Measurements from ENCODE around the gene MIPEP. TPM values are rescaled to one million over a fixed set of nuclear protein-coding genes. Genes with fewer than 3 reads are reported as not detected.

Gene MIPEP
- total and polyA plus RNA-seq, 2 donors = 13.2 to 22.7 TPM

DNA sequence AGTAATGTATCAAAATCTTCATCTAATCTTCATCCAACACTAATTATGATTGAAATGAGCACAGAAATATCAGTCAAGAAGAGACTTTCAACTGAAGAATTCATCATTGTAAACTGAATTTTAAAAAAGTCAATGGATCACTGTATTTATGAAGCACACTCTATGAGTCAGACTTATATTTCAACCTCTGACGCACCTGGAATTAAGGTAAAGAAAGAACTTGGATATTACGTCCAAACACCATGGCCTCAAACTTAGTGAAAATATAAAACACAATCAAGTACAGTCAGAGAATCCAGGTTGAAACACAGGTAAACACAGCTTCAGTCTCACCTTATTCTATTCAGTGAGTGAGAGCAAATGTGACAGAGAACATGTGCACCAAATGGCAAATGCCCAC lies 39.5 kb downstream of the MIPEP start:
- 99% methylated on average over 2 of the region's 2 CpGs for WGBS
- H3K4me1 ChIP-seq (ENCODE audit: control insufficient read depth in 2 of 2, insufficient read depth in 2 of 2, low read length in 2 of 2) = peaks cover 9 to 14% of the 10 kb centered on the region in 2 donors
- H3K36me3 ChIP-seq (ENCODE audit: control insufficient read depth in 2 of 2, insufficient read depth in 2 of 2, low read length in 1 of 2) = no peaks in the 10 kb centered on the region
- no peaks in the 10 kb centered on the region for H3K9me3 ChIP-seq (ENCODE audit: control insufficient read depth in 2 of 2, insufficient read depth in 1 of 2, low read length in 1 of 2)
- DNase-seq (ENCODE audit: low read depth in 6 of 9, low spot score in 9 of 9) = no peak
- no peak overlapping the region for H3K4me3 ChIP-seq (ENCODE audit: low read length in 2 of 2)
- no peak overlapping the region for H3K27ac ChIP-seq (ENCODE audit: low read depth in 1 of 2, low read length in 1 of 2)
- H3K27me3 ChIP-seq (ENCODE audit: control insufficient read depth in 2 of 2, insufficient read depth in 1 of 2, low read length in 1 of 2) = no peaks in the 10 kb centered on the region

DNA sequence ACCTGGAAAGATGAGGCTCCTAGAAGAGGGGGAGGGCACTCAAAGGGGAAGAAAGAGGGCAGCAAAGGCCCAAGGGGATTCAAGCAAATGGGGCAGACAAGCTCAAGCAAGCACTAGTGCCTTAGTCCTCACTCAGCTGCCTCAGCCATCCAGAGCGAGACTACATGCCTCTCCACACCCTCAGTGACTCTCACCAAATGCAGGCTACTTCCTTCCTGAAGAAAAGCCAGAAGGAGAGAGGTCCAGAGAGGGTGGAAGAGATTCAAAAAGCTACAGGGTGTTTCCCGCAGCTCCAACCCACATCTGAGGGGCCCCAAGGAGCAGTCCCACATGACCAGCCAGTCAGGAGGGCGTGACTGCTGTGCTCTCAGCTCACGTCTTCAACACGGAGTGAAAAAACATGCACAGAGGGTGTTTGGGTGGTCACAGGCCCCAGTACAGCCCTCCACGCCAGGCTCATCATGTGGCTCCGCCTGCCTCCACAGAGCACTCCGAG lies 40.5 kb downstream of the MIPEP start:
- Histone ChIP-seq H3K9me3 (ENCODE audit: control insufficient read depth in 2 of 2, insufficient read depth in 1 of 2, low read length in 1 of 2) (no peaks in the 10 kb centered on the region), H3K27me3 (ENCODE audit: control insufficient read depth in 2 of 2, insufficient read depth in 1 of 2, low read length in 1 of 2) (no peaks in the 10 kb centered on the region), H3K4me3 (ENCODE audit: low read length in 2 of 2) (no peak overlapping the region), H3K36me3 (ENCODE audit: control insufficient read depth in 2 of 2, insufficient read depth in 2 of 2, low read length in 1 of 2) (no peaks in the 10 kb centered on the region), H3K4me1 (ENCODE audit: control insufficient read depth in 2 of 2, insufficient read depth in 2 of 2, low read length in 2 of 2) (peaks cover 13 to 20% of the 10 kb centered on the region in 2 donors), H3K27ac (ENCODE audit: low read depth in 1 of 2, low read length in 1 of 2) (no peak overlapping the region)
- WGBS = 70% methylated on average over 8 of the region's 8 CpGs
- peak in 1 of 9 donors; percentile 19 for DNase-seq (ENCODE audit: low read depth in 6 of 9, low spot score in 9 of 9)

DNA sequence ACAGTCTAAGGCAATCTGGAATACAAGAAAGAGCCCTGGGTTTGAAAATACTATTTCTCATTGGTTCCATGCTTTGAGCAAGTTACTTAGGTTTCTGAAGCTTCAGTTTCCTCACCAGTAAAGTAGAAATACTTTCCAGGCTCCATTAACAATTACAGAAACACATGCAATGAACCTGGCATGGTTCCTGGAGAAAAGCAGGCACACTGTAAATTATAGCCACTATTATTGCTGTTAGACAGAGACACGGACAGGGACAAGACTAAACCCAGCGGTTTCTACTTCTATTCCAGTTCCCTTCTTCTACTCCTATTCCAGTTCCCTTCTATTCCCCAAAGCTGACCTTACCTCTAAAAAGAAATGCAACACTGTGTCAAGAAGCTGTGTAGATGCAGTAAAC lies 41.2 kb downstream of the MIPEP start:
- 98% methylated on average over 2 of the region's 2 CpGs for WGBS
- no peak for DNase-seq (ENCODE audit: low read depth in 6 of 9, low spot score in 9 of 9)

GRCh38 chr13:23847497-23847896 lies 41.7 kb downstream of the MIPEP start:
- Histone ChIP-seq H3K27ac (ENCODE audit: low read depth in 1 of 2, low read length in 1 of 2) (no peak overlapping the region), H3K36me3 (ENCODE audit: control insufficient read depth in 2 of 2, insufficient read depth in 2 of 2, low read length in 1 of 2) (no peaks in the 10 kb centered on the region), H3K4me1 (ENCODE audit: control insufficient read depth in 2 of 2, insufficient read depth in 2 of 2, low read length in 2 of 2) (peaks cover 13 to 20% of the 10 kb centered on the region in 2 donors), H3K27me3 (ENCODE audit: control insufficient read depth in 2 of 2, insufficient read depth in 1 of 2, low read length in 1 of 2) (no peaks in the 10 kb centered on the region), H3K9me3 (ENCODE audit: control insufficient read depth in 2 of 2, insufficient read depth in 1 of 2, low read length in 1 of 2) (no peaks in the 10 kb centered on the region), H3K4me3 (ENCODE audit: low read length in 2 of 2) (no peak overlapping the region)
- 89% methylated on average over 2 of the region's 2 CpGs for WGBS
- no peak for DNase-seq (ENCODE audit: low read depth in 6 of 9, low spot score in 9 of 9)

More for the DNA sequence above, 41.2 kb downstream of the MIPEP start:
- Histone ChIP-seq H3K4me3 (ENCODE audit: low read length in 2 of 2) (no peak overlapping the region), H3K4me1 (ENCODE audit: control insufficient read depth in 2 of 2, insufficient read depth in 2 of 2, low read length in 2 of 2) (peaks cover 13 to 20% of the 10 kb centered on the region in 2 donors), H3K27ac (ENCODE audit: low read depth in 1 of 2, low read length in 1 of 2) (no peak overlapping the region), H3K36me3 (ENCODE audit: control insufficient read depth in 2 of 2, insufficient read depth in 2 of 2, low read length in 1 of 2) (no peaks in the 10 kb centered on the region), H3K27me3 (ENCODE audit: control insufficient read depth in 2 of 2, insufficient read depth in 1 of 2, low read length in 1 of 2) (no peaks in the 10 kb centered on the region), H3K9me3 (ENCODE audit: control insufficient read depth in 2 of 2, insufficient read depth in 1 of 2, low read length in 1 of 2) (no peaks in the 10 kb centered on the region)

DNA sequence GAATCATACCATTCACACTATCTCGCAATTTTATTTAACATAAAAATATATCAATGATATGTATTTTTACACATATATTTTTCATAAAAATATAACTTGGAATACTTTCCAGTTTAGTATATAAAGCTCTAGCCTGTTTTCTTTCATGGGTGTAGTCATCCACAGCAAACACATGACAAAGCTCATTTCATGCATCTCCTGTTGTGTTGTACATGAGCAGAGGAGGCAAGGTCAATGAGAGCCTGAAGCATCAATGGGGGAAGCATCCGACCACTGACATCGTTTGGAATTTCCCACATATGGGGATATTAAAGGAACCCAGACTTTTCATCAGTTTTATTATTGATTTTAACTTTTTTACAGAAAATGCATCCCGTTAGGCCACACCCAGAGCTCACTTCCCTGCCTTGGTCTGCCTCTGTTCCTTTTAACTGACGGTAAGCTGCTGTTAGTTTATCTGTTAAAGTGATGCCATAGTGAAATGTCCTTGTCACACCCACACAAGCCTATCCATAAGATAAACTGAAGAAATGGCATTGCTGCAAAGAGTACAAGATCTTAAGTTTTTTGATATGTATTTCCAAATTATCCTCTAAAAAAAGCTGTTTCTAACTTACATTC lies 44.0 kb downstream of the MIPEP start:
- 95% methylated on average over 5 of the region's 5 CpGs for WGBS

GRCh38 chr13:23844132-23844531 lies 45.1 kb downstream of the MIPEP start:
- 68% methylated on average over 2 of the region's 2 CpGs for WGBS
- Histone ChIP-seq H3K4me3 (ENCODE audit: low read length in 2 of 2) (no peak overlapping the region), H3K4me1 (ENCODE audit: control insufficient read depth in 2 of 2, insufficient read depth in 2 of 2, low read length in 2 of 2) (peaks cover 13 to 19% of the 10 kb centered on the region in 2 donors), H3K27me3 (ENCODE audit: control insufficient read depth in 2 of 2, insufficient read depth in 1 of 2, low read length in 1 of 2) (no peaks in the 10 kb centered on the region), H3K36me3 (ENCODE audit: control insufficient read depth in 2 of 2, insufficient read depth in 2 of 2, low read length in 1 of 2) (no peaks in the 10 kb centered on the region), H3K27ac (ENCODE audit: low read depth in 1 of 2, low read length in 1 of 2) (no peak overlapping the region), H3K9me3 (ENCODE audit: control insufficient read depth in 2 of 2, insufficient read depth in 1 of 2, low read length in 1 of 2) (no peaks in the 10 kb centered on the region)
- peak in 1 of 9 donors; percentile 40 for DNase-seq (ENCODE audit: low read depth in 6 of 9, low spot score in 9 of 9)

More for the DNA sequence above, 44.0 kb downstream of the MIPEP start:
- H3K36me3 ChIP-seq (ENCODE audit: control insufficient read depth in 2 of 2, insufficient read depth in 2 of 2, low read length in 1 of 2) = no peaks in the 10 kb centered on the region
- H3K27ac ChIP-seq (ENCODE audit: low read depth in 1 of 2, low read length in 1 of 2) = no peak overlapping the region
- no peaks in the 10 kb centered on the region for H3K9me3 ChIP-seq (ENCODE audit: control insufficient read depth in 2 of 2, insufficient read depth in 1 of 2, low read length in 1 of 2)
- peaks cover 13 to 20% of the 10 kb centered on the region in 2 donors for H3K4me1 ChIP-seq (ENCODE audit: control insufficient read depth in 2 of 2, insufficient read depth in 2 of 2, low read length in 2 of 2)
- H3K4me3 ChIP-seq (ENCODE audit: low read length in 2 of 2) = no peak overlapping the region
- H3K27me3 ChIP-seq (ENCODE audit: control insufficient read depth in 2 of 2, insufficient read depth in 1 of 2, low read length in 1 of 2) = no peaks in the 10 kb centered on the region
- no peak for DNase-seq (ENCODE audit: low read depth in 6 of 9, low spot score in 9 of 9)

DNA sequence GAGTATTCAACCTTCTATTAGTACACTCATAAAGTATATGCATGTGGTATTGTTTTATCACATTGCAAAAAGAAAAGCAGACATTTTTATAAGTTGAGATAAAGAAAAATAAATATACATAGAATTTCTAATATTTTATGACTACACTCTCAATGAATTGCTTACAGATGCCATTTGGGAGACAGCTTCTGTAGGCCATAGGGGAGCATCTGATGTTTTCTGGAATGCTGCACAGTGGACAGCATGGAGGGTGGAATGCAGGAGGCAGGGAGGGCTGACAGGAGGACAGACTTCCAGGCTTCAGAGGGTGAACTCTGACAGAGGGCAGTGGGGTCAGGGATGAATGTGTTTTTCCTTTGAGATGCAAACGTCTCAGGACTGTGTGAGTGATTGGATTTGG lies 45.8 kb downstream of the MIPEP start:
- Histone ChIP-seq H3K27me3 (ENCODE audit: control insufficient read depth in 2 of 2, insufficient read depth in 1 of 2, low read length in 1 of 2) (no peaks in the 10 kb centered on the region), H3K9me3 (ENCODE audit: control insufficient read depth in 2 of 2, insufficient read depth in 1 of 2, low read length in 1 of 2) (no peaks in the 10 kb centered on the region), H3K36me3 (ENCODE audit: control insufficient read depth in 2 of 2, insufficient read depth in 2 of 2, low read length in 1 of 2) (no peaks in the 10 kb centered on the region), H3K27ac (ENCODE audit: low read depth in 1 of 2, low read length in 1 of 2) (no peak overlapping the region), H3K4me1 (ENCODE audit: control insufficient read depth in 2 of 2, insufficient read depth in 2 of 2, low read length in 2 of 2) (peaks cover 9 to 12% of the 10 kb centered on the region in 2 donors), H3K4me3 (ENCODE audit: low read length in 2 of 2) (no peak overlapping the region)
- DNase-seq (ENCODE audit: low read depth in 6 of 9, low spot score in 9 of 9) = no peak
- 95% methylated on average over 1 of the region's 1 CpG for WGBS

GRCh38 chr13:23842406-23842805 lies 46.8 kb downstream of the MIPEP start:
- no peak for DNase-seq (ENCODE audit: low read depth in 6 of 9, low spot score in 9 of 9)
- Histone ChIP-seq H3K4me1 (ENCODE audit: control insufficient read depth in 2 of 2, insufficient read depth in 2 of 2, low read length in 2 of 2) (peaks cover 5% of the 10 kb centered on the region in 2 donors), H3K9me3 (ENCODE audit: control insufficient read depth in 2 of 2, insufficient read depth in 1 of 2, low read length in 1 of 2) (no peaks in the 10 kb centered on the region), H3K27ac (ENCODE audit: low read depth in 1 of 2, low read length in 1 of 2) (no peak overlapping the region), H3K27me3 (ENCODE audit: control insufficient read depth in 2 of 2, insufficient read depth in 1 of 2, low read length in 1 of 2) (no peaks in the 10 kb centered on the region), H3K4me3 (ENCODE audit: low read length in 2 of 2) (no peak overlapping the region), H3K36me3 (ENCODE audit: control insufficient read depth in 2 of 2, insufficient read depth in 2 of 2, low read length in 1 of 2) (peaks cover 0 to 1% of the 10 kb centered on the region in 2 donors)
- 97% methylated on average over 8 of the region's 8 CpGs for WGBS

- Histone ChIP-seq H3K4me3 (ENCODE audit: low read length in 2 of 2) (no peak overlapping the region), H3K27ac (ENCODE audit: low read depth in 1 of 2, low read length in 1 of 2) (no peak overlapping the region), H3K9me3 (ENCODE audit: control insufficient read depth in 2 of 2, insufficient read depth in 1 of 2, low read length in 1 of 2) (no peaks in the 10 kb centered on the region), H3K27me3 (ENCODE audit: control insufficient read depth in 2 of 2, insufficient read depth in 1 of 2, low read length in 1 of 2) (no peaks in the 10 kb centered on the region), H3K36me3 (ENCODE audit: control insufficient read depth in 2 of 2, insufficient read depth in 2 of 2, low read length in 1 of 2) (peaks cover 0 to 4% of the 10 kb centered on the region in 2 donors), H3K4me1 (ENCODE audit: control insufficient read depth in 2 of 2, insufficient read depth in 2 of 2, low read length in 2 of 2) (no peaks in the 10 kb centered on the region)
- no peak for DNase-seq (ENCODE audit: low read depth in 6 of 9, low spot score in 9 of 9)
- 95% methylated on average over 36 of the region's 36 CpGs for WGBS
Observed at GRCh38 chr13:23833733-23834611, 55.2 kb downstream of the MIPEP start.
